ENCODE measurements around the gene BRD1. TPM values are rescaled to one million over a fixed set of nuclear protein-coding genes. Genes with fewer than 3 reads are reported as not detected.

BRD1 gene
- total RNA-seq, 2 experiments from 2014 or later, result 24.5 to 29.0 TPM

DNA sequence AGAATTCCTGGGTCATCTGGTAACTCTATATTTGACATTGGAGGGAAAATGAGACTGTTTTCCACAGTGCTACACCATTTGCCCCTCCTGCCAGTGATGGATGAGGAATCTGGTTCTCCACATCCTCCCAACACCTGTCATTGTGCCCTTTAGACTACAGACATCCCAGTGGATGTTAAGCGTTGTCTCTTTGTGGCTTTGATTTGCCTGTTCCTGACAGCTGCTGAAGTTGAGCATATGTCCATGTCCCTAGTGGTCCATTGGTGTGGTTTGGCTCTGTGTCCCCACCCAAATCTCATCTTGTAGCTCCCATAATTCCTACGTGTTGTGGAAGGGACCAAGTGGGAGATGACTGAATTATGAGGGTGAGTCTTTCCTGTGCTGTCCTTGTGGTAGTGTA lies 88.5 kb downstream of the BRD1 start:
- TF ChIP-seq CTCF (IDR thresholded peaks at IDR 0.05), result no peak
- no peak overlapping the region for H3K4me3 Mint-ChIP-seq
- no peak overlapping the region for H3K27ac Mint-ChIP-seq
- peaks cover 5% of the 10 kb centered on the region for H3K4me1 Mint-ChIP-seq (ENCODE audit: low read depth)
- no peaks in the 10 kb centered on the region for H3K36me3 Mint-ChIP-seq (ENCODE audit: low read depth)
- peaks cover 12% of the 10 kb centered on the region for H3K9me3 Mint-ChIP-seq
- peaks cover 21% of the 10 kb centered on the region for H3K27me3 Mint-ChIP-seq
- DNase-seq (no peak), ATAC-seq (no peak)
- intact Hi-C loops (cut with micrococcal nuclease), result no loop called here
- ChIA-PET POLR2A (no interaction called here), CTCF (no interaction called here)

GRCh38 chr22:49738566-49738965 lies 89.1 kb downstream of the BRD1 start:
- H3K9me3 Mint-ChIP-seq, result peaks cover 6% of the 10 kb centered on the region
- no peak for TF ChIP-seq CTCF (IDR thresholded peaks at IDR 0.05)
- ChIA-PET POLR2A (no interaction called here), CTCF (no interaction called here)
- intact Hi-C loops (cut with micrococcal nuclease), result no loop called here
- no peak for DNase-seq
- H3K36me3 Mint-ChIP-seq (ENCODE audit: low read depth), result no peaks in the 10 kb centered on the region
- H3K4me3 Mint-ChIP-seq, result no peak overlapping the region
- peaks cover 8% of the 10 kb centered on the region for H3K4me1 Mint-ChIP-seq (ENCODE audit: low read depth)
- H3K27ac Mint-ChIP-seq, result no peak overlapping the region
- ATAC-seq, result no peak
- H3K27me3 Mint-ChIP-seq, result peaks cover 21% of the 10 kb centered on the region

GRCh38 chr22:49738006-49738405 lies 89.7 kb downstream of the BRD1 start:
- intact Hi-C loops (cut with micrococcal nuclease), result no loop called here
- POLR2A ChIA-PET, result no interaction called here
- peaks cover 14% of the 10 kb centered on the region for H3K4me1 Mint-ChIP-seq (ENCODE audit: low read depth)
- no peak overlapping the region for H3K27ac Mint-ChIP-seq
- peaks cover 5% of the 10 kb centered on the region for H3K9me3 Mint-ChIP-seq
- DNase-seq (no peak), ATAC-seq (no peak)
- CTCF ChIA-PET, result no interaction called here
- no peak for TF ChIP-seq CTCF (IDR thresholded peaks at IDR 0.05)
- peaks cover 22% of the 10 kb centered on the region for H3K27me3 Mint-ChIP-seq
- no peaks in the 10 kb centered on the region for H3K36me3 Mint-ChIP-seq (ENCODE audit: low read depth)
- no peak overlapping the region for H3K4me3 Mint-ChIP-seq

DNA sequence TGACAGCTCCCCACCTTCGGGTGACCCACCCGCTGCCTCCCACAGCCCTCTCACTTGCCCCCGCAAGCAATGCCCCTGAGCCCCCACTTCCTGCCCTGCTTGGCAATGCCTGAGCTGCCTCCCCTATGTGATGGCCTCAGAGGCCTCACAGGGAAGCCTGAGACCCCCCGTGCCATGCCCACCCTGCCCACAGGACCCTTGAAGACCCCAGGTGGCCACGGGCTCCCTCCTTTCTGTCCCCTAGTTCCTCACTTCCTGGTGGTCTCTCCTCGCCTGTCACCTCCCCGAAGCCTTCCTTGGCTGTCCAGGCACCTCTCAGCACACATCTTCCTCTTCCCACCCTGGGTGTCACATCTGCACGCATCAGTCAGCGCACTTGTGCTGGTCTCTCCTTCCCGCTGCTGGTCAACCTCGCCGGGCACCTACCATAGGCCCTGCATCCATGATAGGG lies 90.5 kb downstream of the BRD1 start:
- H3K27ac Mint-ChIP-seq, result no peak overlapping the region
- POLR2A ChIA-PET, result interaction anchor here (0.5 kb wide), 1 partner anchor 401 kb away, joined by 3 read pairs; no protein-coding TSS in a partner anchor
- H3K27me3 Mint-ChIP-seq, result peaks cover 22% of the 10 kb centered on the region
- TF ChIP-seq CTCF (IDR thresholded peaks at IDR 0.05), result no peak
- ATAC-seq, result no peak
- no peak overlapping the region for H3K4me3 Mint-ChIP-seq
- H3K9me3 Mint-ChIP-seq, result peaks cover 5% of the 10 kb centered on the region
- no peaks in the 10 kb centered on the region for H3K36me3 Mint-ChIP-seq (ENCODE audit: low read depth)
- H3K4me1 Mint-ChIP-seq (ENCODE audit: low read depth), result peaks cover 14% of the 10 kb centered on the region
- intact Hi-C loops (cut with micrococcal nuclease), result no loop called here
- CTCF ChIA-PET, result interaction anchor here (0.7 to 1.3 kb wide), 2 partner anchors 35 to 94 kb away, joined by 3 read pairs; no protein-coding TSS in a partner anchor
- no peak for DNase-seq

- H3K4me1 Mint-ChIP-seq (ENCODE audit: low read depth), result peaks cover 14% of the 10 kb centered on the region
- CTCF ChIA-PET, result interaction anchor here (0.7 to 1.3 kb wide), 2 partner anchors 35 to 94 kb away, joined by 3 read pairs; no protein-coding TSS in a partner anchor
- H3K27ac Mint-ChIP-seq, result no peak overlapping the region
- no peak for DNase-seq
- no peak for ATAC-seq
- H3K9me3 Mint-ChIP-seq, result peaks cover 5% of the 10 kb centered on the region
- no peak overlapping the region for H3K4me3 Mint-ChIP-seq
- POLR2A ChIA-PET, result interaction anchor here (0.5 kb wide), 1 partner anchor 401 kb away, joined by 3 read pairs; no protein-coding TSS in a partner anchor
- peaks cover 20% of the 10 kb centered on the region for H3K27me3 Mint-ChIP-seq
- intact Hi-C loops (cut with micrococcal nuclease), result no loop called here
- TF ChIP-seq CTCF (IDR thresholded peaks at IDR 0.05), result no peak
- no peaks in the 10 kb centered on the region for H3K36me3 Mint-ChIP-seq (ENCODE audit: low read depth)
Observed at GRCh38 chr22:49736538-49736937, 91.1 kb downstream of the BRD1 start.

Data from activated CD8-positive, alpha-beta T cell treated with anti-CD3 and anti-CD28 coated beads for 36 hours (primary cell).